ENCODE measurements around the gene USP47. TPM values are rescaled to one million over a fixed set of nuclear protein-coding genes. Genes with fewer than 3 reads are reported as not detected.

The USP47 gene
- total RNA-seq, 1 experiment from 2014 or later: 39.2 TPM

DNA sequence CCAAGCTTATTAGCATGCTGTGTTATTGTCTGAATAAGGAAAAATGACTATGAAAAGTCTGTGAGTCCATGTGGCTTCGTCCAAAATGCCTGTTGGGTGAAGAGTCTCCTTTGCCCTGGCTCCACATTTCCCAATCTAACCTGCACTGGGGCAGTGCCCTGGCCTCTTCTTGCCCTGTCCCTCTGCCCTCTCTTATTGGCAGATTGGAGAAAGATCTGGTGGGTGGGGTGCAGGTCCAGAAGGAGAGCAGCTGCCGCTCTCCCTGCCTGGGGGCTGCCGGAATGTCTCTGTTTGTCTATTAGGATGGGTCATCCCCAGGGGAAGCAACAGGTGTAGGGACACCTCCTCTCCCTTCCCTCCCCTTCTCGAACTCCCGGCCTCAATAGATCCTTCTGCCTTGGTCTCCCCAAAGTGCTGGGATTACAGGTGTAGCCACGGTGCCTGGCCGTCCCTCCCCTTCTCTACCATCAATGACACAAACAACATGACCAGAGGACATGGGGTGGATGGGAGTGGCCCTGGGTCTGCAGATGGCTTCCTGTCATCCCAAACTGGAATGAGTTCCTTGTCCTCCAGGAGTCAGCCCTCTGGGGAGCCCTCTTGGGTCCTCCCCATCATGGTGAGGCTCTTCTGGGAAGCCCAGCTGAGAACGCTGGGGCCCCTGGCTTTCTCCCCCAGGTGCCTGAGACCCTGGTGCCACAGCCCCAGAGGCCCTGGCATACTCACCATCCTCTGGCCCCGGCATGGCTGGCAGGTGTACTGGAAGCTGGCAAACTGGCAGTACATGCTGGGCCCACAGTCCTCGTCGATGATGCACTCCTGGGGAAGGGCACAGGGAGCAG is 126.1 kb downstream of the USP47 start:
- ChIA-PET CTCF (interaction anchor here (0.8 to 2.8 kb wide), 2 partner anchors 9 to 12 kb away, joined by 7 to 14 read pairs; no protein-coding TSS in a partner anchor), POLR2A (no interaction called here)
- TF ChIP-seq TCF7L2 (IDR thresholded peaks at IDR 0.05; ENCODE audit: low read depth, low read length) (no peak), SIN3A (IDR thresholded peaks at IDR 0.05; ENCODE audit: borderline replicate concordance, insufficient read depth, low read depth, low read length) (no peak), POLR2AphosphoS5 (IDR thresholded peaks at IDR 0.05; ENCODE audit: low read depth, low read length) (no peak)
- TF ChIP-seq, protein P1, sequence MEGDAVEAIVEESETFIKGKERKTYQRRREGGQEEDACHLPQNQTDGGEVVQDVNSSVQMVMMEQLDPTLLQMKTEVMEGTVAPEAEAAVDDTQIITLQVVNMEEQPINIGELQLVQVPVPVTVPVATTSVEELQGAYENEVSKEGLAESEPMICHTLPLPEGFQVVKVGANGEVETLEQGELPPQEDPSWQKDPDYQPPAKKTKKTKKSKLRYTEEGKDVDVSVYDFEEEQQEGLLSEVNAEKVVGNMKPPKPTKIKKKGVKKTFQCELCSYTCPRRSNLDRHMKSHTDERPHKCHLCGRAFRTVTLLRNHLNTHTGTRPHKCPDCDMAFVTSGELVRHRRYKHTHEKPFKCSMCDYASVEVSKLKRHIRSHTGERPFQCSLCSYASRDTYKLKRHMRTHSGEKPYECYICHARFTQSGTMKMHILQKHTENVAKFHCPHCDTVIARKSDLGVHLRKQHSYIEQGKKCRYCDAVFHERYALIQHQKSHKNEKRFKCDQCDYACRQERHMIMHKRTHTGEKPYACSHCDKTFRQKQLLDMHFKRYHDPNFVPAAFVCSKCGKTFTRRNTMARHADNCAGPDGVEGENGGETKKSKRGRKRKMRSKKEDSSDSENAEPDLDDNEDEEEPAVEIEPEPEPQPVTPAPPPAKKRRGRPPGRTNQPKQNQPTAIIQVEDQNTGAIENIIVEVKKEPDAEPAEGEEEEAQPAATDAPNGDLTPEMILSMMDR (IDR thresholded peaks at IDR 0.05): no peak
- TF ChIP-seq, protein P2, sequence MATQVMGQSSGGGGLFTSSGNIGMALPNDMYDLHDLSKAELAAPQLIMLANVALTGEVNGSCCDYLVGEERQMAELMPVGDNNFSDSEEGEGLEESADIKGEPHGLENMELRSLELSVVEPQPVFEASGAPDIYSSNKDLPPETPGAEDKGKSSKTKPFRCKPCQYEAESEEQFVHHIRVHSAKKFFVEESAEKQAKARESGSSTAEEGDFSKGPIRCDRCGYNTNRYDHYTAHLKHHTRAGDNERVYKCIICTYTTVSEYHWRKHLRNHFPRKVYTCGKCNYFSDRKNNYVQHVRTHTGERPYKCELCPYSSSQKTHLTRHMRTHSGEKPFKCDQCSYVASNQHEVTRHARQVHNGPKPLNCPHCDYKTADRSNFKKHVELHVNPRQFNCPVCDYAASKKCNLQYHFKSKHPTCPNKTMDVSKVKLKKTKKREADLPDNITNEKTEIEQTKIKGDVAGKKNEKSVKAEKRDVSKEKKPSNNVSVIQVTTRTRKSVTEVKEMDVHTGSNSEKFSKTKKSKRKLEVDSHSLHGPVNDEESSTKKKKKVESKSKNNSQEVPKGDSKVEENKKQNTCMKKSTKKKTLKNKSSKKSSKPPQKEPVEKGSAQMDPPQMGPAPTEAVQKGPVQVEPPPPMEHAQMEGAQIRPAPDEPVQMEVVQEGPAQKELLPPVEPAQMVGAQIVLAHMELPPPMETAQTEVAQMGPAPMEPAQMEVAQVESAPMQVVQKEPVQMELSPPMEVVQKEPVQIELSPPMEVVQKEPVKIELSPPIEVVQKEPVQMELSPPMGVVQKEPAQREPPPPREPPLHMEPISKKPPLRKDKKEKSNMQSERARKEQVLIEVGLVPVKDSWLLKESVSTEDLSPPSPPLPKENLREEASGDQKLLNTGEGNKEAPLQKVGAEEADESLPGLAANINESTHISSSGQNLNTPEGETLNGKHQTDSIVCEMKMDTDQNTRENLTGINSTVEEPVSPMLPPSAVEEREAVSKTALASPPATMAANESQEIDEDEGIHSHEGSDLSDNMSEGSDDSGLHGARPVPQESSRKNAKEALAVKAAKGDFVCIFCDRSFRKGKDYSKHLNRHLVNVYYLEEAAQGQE (IDR thresholded peaks at IDR 0.05; ENCODE audit: insufficient read depth in 1 of 2, low read depth in 2 of 2, low read length in 1 of 2): no peak
- Histone ChIP-seq H3K4me3 (ENCODE audit: low read depth in 2 of 2, low read length in 2 of 2) (no peak overlapping the region), H3K9me3 (ENCODE audit: control insufficient read depth, insufficient read depth, low read depth, low read length) (no peaks in the 10 kb centered on the region), H3K27me3 (ENCODE audit: control insufficient read depth, insufficient read depth, low read length) (no peaks in the 10 kb centered on the region), H3K4me1 (ENCODE audit: control insufficient read depth, insufficient read depth, low read length) (no peaks in the 10 kb centered on the region; the same call in 1 of the 2 replicates), H3K27ac (ENCODE audit: low read length) (no peak overlapping the region), H3K36me3 (ENCODE audit: control insufficient read depth, insufficient read depth, low read length) (no peaks in the 10 kb centered on the region)
- no TSS peak for BruUV-seq (replicated peaks)
- DNase-seq (ENCODE audit: low read depth, low spot score) (no peak), ATAC-seq (no peak)
- intact Hi-C loops (cut with micrococcal nuclease; ENCODE audit: unreplicated experiment): no loop called here
- in situ Hi-C loops (cut with HindIII; ENCODE audit: low pct_unique_long_range_greater_than_20kb, low sequenced_read_pairs): no loop called here

DNA sequence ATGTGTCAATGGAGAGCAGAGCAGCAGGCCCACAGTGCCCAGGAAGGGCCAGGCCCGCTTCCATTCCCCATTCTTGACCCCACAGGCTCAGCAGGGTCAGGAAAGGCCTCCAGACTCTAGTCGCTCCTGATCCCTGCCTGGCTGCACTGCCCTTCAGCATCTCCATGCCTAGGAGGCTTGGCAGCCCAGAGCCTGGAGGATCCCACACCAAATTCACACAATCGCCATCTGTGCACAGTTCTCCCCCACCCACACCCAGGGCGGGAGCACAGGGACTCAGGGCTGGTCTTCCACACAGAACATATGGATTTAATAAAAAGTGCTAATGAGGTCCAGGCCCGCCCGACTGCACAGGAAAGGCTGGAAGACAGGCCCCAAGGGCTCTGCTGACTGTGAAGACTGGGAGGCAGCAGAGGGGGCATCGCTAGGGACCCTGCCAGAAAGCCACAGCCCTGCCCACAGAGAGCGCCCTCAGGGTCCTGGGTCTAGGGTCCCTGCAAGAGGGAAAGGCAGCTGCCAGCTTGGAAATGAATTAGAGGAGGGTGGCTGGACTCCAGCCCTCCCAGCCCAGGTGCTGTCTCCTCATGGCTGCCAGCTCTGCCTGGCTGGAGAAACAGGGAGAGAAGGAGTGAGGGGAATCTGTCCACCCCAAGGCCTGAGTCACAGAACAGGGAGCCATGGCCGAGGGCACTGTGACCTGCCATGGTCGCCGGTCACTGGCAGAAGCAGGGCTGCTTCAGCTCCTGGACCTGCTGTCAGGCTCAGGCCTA is 126.9 kb downstream of the USP47 start:
- Histone ChIP-seq H3K27ac (ENCODE audit: low read length) (no peak overlapping the region), H3K36me3 (ENCODE audit: control insufficient read depth, insufficient read depth, low read length) (no peaks in the 10 kb centered on the region), H3K4me1 (ENCODE audit: control insufficient read depth, insufficient read depth, low read length) (no peaks in the 10 kb centered on the region; the same call in 1 of the 2 replicates), H3K27me3 (ENCODE audit: control insufficient read depth, insufficient read depth, low read length) (no peaks in the 10 kb centered on the region), H3K9me3 (ENCODE audit: control insufficient read depth, insufficient read depth, low read depth, low read length) (no peaks in the 10 kb centered on the region), H3K4me3 (ENCODE audit: low read depth in 2 of 2, low read length in 2 of 2) (no peak overlapping the region)
- no peak for DNase-seq (ENCODE audit: low read depth, low spot score)
- TF ChIP-seq SIN3A (IDR thresholded peaks at IDR 0.05; ENCODE audit: borderline replicate concordance, insufficient read depth, low read depth, low read length) (no peak), POLR2AphosphoS5 (IDR thresholded peaks at IDR 0.05; ENCODE audit: low read depth, low read length) (no peak), TCF7L2 (IDR thresholded peaks at IDR 0.05; ENCODE audit: low read depth, low read length) (no peak)
- TF ChIP-seq, protein P2 (IDR thresholded peaks at IDR 0.05; ENCODE audit: insufficient read depth in 1 of 2, low read depth in 2 of 2, low read length in 1 of 2): no peak
- TF ChIP-seq, protein P1 (IDR thresholded peaks at IDR 0.05): no peak
- intact Hi-C loops (cut with micrococcal nuclease; ENCODE audit: unreplicated experiment): no loop called here
- CTCF ChIA-PET: no interaction called here
- POLR2A ChIA-PET: no interaction called here
- in situ Hi-C loops (cut with HindIII; ENCODE audit: low pct_unique_long_range_greater_than_20kb, low sequenced_read_pairs): no loop called here
- no peak for ATAC-seq
- no TSS peak for BruUV-seq (replicated peaks)

Measured in Panc1 (cell line).